Measurements from ENCODE around the gene NDEL1.

NDEL1 gene

DNA sequence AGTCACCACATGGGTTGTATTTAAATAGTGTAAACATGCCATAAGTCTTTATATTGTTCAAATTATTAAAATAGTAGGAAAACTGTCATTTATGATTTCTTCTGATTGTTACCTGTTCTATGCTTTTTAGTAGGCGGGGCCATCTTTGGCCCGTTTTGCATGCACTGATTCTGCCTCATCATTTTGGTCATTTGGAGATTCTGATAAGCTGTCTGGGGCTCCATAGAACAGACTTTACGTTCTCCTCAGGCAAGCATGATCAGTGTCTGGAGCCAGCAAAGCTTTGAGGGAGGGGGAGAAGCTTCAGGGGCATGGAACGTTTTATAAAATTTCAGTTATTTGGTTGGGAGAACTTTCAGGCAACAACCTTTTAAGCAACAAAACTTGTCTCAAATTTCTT, 8.8 kb downstream of the NDEL1 start:
- TF ChIP-seq, protein P1, sequence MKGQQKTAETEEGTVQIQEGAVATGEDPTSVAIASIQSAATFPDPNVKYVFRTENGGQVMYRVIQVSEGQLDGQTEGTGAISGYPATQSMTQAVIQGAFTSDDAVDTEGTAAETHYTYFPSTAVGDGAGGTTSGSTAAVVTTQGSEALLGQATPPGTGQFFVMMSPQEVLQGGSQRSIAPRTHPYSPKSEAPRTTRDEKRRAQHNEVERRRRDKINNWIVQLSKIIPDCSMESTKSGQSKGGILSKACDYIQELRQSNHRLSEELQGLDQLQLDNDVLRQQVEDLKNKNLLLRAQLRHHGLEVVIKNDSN (IDR thresholded peaks at IDR 0.05) = no peak
- TF ChIP-seq EGR1 (IDR thresholded peaks at IDR 0.05) (no peak), YY1 (IDR thresholded peaks at IDR 0.05; ENCODE audit: low read depth) (no peak), RAD21 (IDR thresholded peaks at IDR 0.05; ENCODE audit: low read depth) (no peak), CREB1 (IDR thresholded peaks at IDR 0.05; ENCODE audit: low read depth) (no peak), NFIC (IDR thresholded peaks at IDR 0.05) (no peak), CEBPB (IDR thresholded peaks at IDR 0.05) (no peak)
- TF ChIP-seq, protein P2, sequence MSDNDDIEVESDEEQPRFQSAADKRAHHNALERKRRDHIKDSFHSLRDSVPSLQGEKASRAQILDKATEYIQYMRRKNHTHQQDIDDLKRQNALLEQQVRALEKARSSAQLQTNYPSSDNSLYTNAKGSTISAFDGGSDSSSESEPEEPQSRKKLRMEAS (IDR thresholded peaks at IDR 0.05) = no peak
- TF ChIP-seq, protein P3, sequence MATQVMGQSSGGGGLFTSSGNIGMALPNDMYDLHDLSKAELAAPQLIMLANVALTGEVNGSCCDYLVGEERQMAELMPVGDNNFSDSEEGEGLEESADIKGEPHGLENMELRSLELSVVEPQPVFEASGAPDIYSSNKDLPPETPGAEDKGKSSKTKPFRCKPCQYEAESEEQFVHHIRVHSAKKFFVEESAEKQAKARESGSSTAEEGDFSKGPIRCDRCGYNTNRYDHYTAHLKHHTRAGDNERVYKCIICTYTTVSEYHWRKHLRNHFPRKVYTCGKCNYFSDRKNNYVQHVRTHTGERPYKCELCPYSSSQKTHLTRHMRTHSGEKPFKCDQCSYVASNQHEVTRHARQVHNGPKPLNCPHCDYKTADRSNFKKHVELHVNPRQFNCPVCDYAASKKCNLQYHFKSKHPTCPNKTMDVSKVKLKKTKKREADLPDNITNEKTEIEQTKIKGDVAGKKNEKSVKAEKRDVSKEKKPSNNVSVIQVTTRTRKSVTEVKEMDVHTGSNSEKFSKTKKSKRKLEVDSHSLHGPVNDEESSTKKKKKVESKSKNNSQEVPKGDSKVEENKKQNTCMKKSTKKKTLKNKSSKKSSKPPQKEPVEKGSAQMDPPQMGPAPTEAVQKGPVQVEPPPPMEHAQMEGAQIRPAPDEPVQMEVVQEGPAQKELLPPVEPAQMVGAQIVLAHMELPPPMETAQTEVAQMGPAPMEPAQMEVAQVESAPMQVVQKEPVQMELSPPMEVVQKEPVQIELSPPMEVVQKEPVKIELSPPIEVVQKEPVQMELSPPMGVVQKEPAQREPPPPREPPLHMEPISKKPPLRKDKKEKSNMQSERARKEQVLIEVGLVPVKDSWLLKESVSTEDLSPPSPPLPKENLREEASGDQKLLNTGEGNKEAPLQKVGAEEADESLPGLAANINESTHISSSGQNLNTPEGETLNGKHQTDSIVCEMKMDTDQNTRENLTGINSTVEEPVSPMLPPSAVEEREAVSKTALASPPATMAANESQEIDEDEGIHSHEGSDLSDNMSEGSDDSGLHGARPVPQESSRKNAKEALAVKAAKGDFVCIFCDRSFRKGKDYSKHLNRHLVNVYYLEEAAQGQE (IDR thresholded peaks at IDR 0.05; ENCODE audit: low read depth) = no peak

DNA sequence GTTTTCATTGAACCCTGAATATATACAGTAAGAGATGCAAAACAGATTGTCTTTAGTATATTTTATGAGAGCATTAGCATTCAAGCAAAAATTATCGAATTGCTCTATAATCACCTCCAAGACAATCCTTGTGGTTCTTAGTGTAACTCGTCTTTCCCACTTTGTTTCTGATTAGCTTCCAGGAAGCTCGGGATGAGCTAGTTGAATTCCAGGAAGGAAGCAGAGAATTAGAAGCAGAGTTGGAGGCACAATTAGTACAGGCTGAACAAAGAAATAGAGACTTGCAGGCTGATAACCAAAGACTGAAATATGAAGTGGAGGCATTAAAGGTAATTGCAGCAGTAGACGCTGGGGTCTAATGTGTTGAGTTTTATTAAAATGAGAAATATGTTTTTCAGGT, 9.9 kb downstream of the NDEL1 start:
- TF ChIP-seq RAD21 (IDR thresholded peaks at IDR 0.05; ENCODE audit: low read depth) = no peak
- TF ChIP-seq FOXM1 (IDR thresholded peaks at IDR 0.05; ENCODE audit: borderline replicate concordance, low read depth) = no peak
- TF ChIP-seq NFIC (IDR thresholded peaks at IDR 0.05) = no peak
- no peak for TF ChIP-seq TEAD4 (IDR thresholded peaks at IDR 0.05)
- TF ChIP-seq ZBTB7A (IDR thresholded peaks at IDR 0.05; ENCODE audit: low read depth) = no peak
- TF ChIP-seq, protein P1 (IDR thresholded peaks at IDR 0.05) = no peak
- no peak for TF ChIP-seq EP300 (IDR thresholded peaks at IDR 0.05; ENCODE audit: borderline replicate concordance)
- no peak for TF ChIP-seq CREB1 (IDR thresholded peaks at IDR 0.05; ENCODE audit: low read depth)
- no peak for TF ChIP-seq TCF12 (IDR thresholded peaks at IDR 0.05; ENCODE audit: low read depth)
- no peak for TF ChIP-seq CEBPB (IDR thresholded peaks at IDR 0.05)
- TF ChIP-seq, protein P3 (IDR thresholded peaks at IDR 0.05; ENCODE audit: low read depth) = no peak
- no peak for TF ChIP-seq YY1 (IDR thresholded peaks at IDR 0.05; ENCODE audit: low read depth)
- TF ChIP-seq EGR1 (IDR thresholded peaks at IDR 0.05) = no peak
- no peak for TF ChIP-seq TAF1 (IDR thresholded peaks at IDR 0.05; ENCODE audit: low read depth)
- TF ChIP-seq, protein P2 (IDR thresholded peaks at IDR 0.05) = no peak

DNA sequence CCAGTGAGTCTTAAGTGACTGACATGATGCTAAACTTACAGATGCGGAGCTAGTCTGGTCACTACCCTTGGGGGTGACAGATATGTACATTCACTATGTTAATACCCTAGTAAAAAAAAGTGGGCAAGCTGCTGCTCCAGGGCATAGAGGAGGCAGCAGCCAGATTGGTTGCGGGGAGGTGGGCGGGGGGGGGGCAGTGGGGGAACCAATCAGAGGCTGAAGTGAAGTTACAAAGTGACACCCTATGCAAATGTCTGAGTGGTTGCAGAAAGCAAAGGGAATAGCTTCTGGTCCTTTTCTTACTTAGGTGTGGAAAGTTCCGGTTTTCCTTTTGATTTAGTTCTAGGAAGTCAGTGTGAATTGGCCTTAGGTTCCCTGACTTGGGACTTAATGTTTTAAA, 12.1 kb downstream of the NDEL1 start:
- TF ChIP-seq CREB1 (IDR thresholded peaks at IDR 0.05; ENCODE audit: low read depth) (no peak), RAD21 (IDR thresholded peaks at IDR 0.05; ENCODE audit: low read depth) (no peak), TEAD4 (IDR thresholded peaks at IDR 0.05) (no peak)
- TF ChIP-seq, protein P2 (IDR thresholded peaks at IDR 0.05) = no peak

DNA sequence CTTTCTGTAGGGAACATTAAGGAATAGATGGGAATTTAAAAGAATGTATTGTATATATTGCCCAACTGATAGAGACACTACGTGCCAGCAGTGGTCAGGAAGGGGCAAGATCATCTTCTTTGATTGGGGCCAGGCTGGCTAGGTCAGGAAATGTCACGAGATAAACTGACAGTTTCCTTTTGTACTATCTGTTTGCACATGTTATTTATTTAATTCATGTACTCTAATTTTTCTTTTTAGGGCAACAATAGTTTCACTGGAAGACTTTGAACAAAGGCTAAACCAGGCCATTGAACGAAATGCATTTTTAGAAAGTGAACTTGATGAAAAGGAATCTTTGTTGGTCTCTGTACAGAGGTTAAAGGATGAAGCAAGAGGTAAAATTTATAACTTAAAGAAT, 12.6 kb downstream of the NDEL1 start:
- TF ChIP-seq ZBTB7A (IDR thresholded peaks at IDR 0.05; ENCODE audit: low read depth) = no peak

DNA sequence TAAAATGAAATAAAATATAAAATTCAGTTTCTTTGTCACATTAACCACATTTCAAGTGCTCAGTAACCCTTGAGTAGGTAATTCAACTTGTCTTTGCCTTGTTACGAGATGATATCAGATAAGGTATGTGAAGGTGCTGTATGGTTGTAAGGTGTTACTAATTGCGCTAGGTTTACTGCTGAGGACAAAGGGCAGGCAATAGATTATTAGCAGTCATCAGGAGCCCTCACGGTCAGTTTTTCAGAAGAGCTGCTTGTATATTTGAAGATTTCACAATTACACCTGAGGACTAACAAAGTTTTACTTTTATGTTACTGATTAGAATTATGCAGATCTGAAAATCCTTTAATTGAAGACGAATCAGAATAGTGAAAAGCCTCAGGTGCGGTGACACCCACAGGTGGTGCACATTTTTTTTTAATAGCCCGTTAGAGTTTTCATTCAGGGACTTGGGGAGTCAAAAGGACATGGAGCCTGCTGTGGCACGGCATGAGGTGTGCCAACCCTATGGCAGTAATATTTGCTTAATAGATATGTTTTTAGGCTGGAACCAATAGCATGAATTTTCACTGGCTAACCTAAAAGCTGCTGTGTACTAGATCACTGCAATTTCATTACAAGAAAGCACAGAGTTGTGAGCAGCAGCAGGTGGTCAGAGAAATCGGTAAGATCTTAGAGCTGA, 16.4 kb downstream of the NDEL1 start:
- no peak for TF ChIP-seq TEAD4 (IDR thresholded peaks at IDR 0.05)
- TF ChIP-seq, protein P1 (IDR thresholded peaks at IDR 0.05) = no peak
- TF ChIP-seq TCF12 (IDR thresholded peaks at IDR 0.05; ENCODE audit: low read depth) = no peak
- no peak for TF ChIP-seq CREB1 (IDR thresholded peaks at IDR 0.05; ENCODE audit: low read depth)
- TF ChIP-seq CEBPB (IDR thresholded peaks at IDR 0.05) = no peak
- TF ChIP-seq YY1 (IDR thresholded peaks at IDR 0.05; ENCODE audit: low read depth) = no peak
- TF ChIP-seq EGR1 (IDR thresholded peaks at IDR 0.05) = no peak
- no peak for TF ChIP-seq EP300 (IDR thresholded peaks at IDR 0.05; ENCODE audit: borderline replicate concordance)
- TF ChIP-seq FOXM1 (IDR thresholded peaks at IDR 0.05; ENCODE audit: borderline replicate concordance, low read depth) = no peak
- no peak for TF ChIP-seq RAD21 (IDR thresholded peaks at IDR 0.05; ENCODE audit: low read depth)
- TF ChIP-seq ZBTB7A (IDR thresholded peaks at IDR 0.05; ENCODE audit: low read depth) = no peak
- TF ChIP-seq NFIC (IDR thresholded peaks at IDR 0.05) = no peak
- TF ChIP-seq, protein P2 (IDR thresholded peaks at IDR 0.05) = no peak
- TF ChIP-seq TAF1 (IDR thresholded peaks at IDR 0.05; ENCODE audit: low read depth) = no peak
- TF ChIP-seq, protein P3 (IDR thresholded peaks at IDR 0.05; ENCODE audit: low read depth) = no peak

Measured in Ishikawa (cell line).